ENCODE data around the gene APLP2. TPM values are rescaled to one million over a fixed set of nuclear protein-coding genes. Genes with fewer than 3 reads are reported as not detected.

APLP2 gene
- total and polyA plus RNA-seq, 2 experiments from 2014 or later: 481 to 485 TPM

DNA sequence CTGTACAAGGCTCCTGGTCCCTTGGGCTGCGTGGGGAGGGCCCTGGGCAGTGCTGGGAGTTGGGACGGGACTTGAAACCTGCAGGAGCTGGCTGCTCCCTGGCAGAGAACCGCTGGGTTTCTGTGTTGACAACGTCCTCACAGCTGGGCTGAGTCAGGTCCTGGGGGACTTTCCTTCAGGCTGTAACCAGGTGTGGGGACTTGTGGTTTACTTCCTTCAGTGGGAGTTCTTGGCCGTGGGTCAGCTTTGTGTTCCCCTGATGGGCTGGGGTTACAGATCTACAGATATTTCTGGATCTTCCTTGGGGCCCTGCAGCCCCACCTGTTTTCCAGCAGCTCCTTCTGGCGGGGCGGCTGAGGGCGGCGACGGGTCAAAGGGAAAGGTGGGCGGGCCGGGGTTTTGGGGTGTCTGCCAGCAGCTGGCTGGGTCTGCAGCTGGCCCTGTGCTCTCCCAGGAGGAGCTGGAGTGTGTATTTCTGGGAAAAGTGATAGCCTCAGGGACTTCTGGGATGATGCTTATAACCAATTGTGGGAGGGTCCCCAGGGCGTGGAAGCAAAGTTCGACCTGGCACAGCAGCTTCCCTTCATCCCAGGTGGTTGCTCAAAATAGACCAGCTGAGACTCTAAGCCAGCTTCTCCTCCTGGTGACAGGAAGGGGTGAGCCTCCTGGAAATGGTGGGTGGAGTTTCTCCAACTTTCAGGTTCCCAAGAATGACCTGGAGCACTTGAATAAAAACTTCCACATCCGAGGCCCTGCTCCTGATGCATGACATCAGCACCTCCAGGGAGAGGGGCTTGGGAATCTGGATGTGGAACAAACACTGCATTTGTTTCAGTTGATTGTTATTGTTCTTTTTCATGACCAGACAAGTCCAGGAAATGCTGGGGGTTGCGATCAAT is 109.0 kb downstream of the APLP2 start:
- H3K4me2 ChIP-seq: no peak overlapping the region
- peaks cover 37% of the 10 kb centered on the region for H3K4me1 ChIP-seq (ENCODE audit: insufficient read depth)
- H3K79me2 ChIP-seq: peaks cover 67% of the 10 kb centered on the region
- H3K27me3 ChIP-seq: no peaks in the 10 kb centered on the region
- peak overlapping the region; percentile 89 for H3K27ac ChIP-seq
- no peak overlapping the region for H2AFZ ChIP-seq
- DNase-seq (ENCODE audit: low spot score): no peak
- no peaks in the 10 kb centered on the region for H3K9me2 ChIP-seq (replicated peaks; ENCODE audit: insufficient read depth)
- no peak overlapping the region for H3K4me3 ChIP-seq
- no peaks in the 10 kb centered on the region for H3K36me3 ChIP-seq (replicated peaks; ENCODE audit: insufficient read depth, low read depth)
- no peaks in the 10 kb centered on the region for H4K20me1 ChIP-seq (ENCODE audit: insufficient read depth, poor library complexity, severe bottlenecking)
- 87% methylated on average over 15 of the region's 16 CpGs for WGBS (ENCODE audit: low lambda C conversion rate, missing lambda C conversion rate)
- TF ChIP-seq EZH2 (IDR thresholded peaks at IDR 0.05; ENCODE audit: borderline replicate concordance) (no peak), EZH2phosphoT487 (IDR thresholded peaks at IDR 0.05; ENCODE audit: low read depth, severe bottlenecking, unreplicated experiment) (no peak)
- TF ChIP-seq, protein P1, sequence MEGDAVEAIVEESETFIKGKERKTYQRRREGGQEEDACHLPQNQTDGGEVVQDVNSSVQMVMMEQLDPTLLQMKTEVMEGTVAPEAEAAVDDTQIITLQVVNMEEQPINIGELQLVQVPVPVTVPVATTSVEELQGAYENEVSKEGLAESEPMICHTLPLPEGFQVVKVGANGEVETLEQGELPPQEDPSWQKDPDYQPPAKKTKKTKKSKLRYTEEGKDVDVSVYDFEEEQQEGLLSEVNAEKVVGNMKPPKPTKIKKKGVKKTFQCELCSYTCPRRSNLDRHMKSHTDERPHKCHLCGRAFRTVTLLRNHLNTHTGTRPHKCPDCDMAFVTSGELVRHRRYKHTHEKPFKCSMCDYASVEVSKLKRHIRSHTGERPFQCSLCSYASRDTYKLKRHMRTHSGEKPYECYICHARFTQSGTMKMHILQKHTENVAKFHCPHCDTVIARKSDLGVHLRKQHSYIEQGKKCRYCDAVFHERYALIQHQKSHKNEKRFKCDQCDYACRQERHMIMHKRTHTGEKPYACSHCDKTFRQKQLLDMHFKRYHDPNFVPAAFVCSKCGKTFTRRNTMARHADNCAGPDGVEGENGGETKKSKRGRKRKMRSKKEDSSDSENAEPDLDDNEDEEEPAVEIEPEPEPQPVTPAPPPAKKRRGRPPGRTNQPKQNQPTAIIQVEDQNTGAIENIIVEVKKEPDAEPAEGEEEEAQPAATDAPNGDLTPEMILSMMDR (IDR thresholded peaks at IDR 0.05; ENCODE audit: poor library complexity): no peak
- no peaks in the 10 kb centered on the region for H3K9me3 ChIP-seq (ENCODE audit: low read depth)

DNA sequence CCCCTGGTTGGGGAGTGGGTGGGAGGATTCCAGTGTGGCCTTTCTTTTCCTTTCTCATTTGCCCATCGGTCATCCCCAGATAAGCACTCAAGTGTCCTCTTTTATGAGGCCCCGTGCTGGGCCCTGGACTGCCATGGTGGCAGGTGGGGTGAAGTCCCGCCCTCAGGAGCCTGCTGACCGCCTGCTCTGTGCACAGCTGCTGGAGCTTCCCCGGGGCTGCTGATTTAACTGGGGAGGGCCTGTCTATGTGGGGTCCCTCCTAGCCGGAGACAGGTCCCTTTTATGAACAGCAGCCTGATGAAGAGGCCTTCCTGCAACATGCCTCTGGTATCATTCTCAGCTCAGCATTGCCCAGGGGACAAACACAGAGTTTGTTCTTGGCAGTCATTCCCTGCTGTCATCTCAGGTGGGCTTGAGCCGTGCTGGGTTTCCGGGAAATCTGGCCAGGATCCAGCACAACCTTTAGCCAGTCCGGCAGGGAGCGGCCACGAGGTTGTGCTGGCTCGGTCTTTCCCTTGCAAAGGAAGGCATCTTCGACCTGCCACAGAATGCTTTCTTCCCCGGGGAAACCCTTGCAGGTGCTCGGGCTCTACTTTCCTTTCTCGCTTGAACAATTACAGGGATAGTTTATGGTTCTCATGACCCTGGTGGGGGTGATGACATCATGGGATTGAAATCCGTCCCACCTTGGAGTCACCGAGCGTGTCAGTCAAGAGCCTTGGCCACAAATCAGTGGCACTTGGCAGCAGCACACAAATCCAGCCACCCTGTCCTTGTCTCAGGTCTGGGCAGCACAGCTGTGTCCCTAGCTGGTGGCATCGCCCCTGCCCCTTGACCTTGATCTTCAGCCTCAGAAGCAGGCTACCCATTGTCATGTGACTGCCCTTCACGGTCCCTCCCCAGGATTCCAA is 110.0 kb downstream of the APLP2 start:
- WGBS (ENCODE audit: low lambda C conversion rate, missing lambda C conversion rate): 81% methylated on average over 21 of the region's 21 CpGs
- no peaks in the 10 kb centered on the region for H3K9me2 ChIP-seq (replicated peaks; ENCODE audit: insufficient read depth)
- H3K27me3 ChIP-seq: no peaks in the 10 kb centered on the region
- H3K4me2 ChIP-seq: peak overlapping the region; percentile 64
- peak overlapping the region; percentile 89 for H3K27ac ChIP-seq
- TF ChIP-seq EZH2 (IDR thresholded peaks at IDR 0.05; ENCODE audit: borderline replicate concordance): no peak
- no peak for TF ChIP-seq EZH2phosphoT487 (IDR thresholded peaks at IDR 0.05; ENCODE audit: low read depth, severe bottlenecking, unreplicated experiment)
- TF ChIP-seq, protein P1 (IDR thresholded peaks at IDR 0.05; ENCODE audit: poor library complexity): no peak
- peaks cover 37% of the 10 kb centered on the region for H3K4me1 ChIP-seq (ENCODE audit: insufficient read depth)
- no peaks in the 10 kb centered on the region for H3K9me3 ChIP-seq (ENCODE audit: low read depth)
- no peak overlapping the region for H2AFZ ChIP-seq
- H3K4me3 ChIP-seq: no peak overlapping the region
- peaks cover 67% of the 10 kb centered on the region for H3K79me2 ChIP-seq
- no peaks in the 10 kb centered on the region for H3K36me3 ChIP-seq (replicated peaks; ENCODE audit: insufficient read depth, low read depth)
- peak; percentile 63 for DNase-seq (ENCODE audit: low spot score)
- no peaks in the 10 kb centered on the region for H4K20me1 ChIP-seq (ENCODE audit: insufficient read depth, poor library complexity, severe bottlenecking)

DNA sequence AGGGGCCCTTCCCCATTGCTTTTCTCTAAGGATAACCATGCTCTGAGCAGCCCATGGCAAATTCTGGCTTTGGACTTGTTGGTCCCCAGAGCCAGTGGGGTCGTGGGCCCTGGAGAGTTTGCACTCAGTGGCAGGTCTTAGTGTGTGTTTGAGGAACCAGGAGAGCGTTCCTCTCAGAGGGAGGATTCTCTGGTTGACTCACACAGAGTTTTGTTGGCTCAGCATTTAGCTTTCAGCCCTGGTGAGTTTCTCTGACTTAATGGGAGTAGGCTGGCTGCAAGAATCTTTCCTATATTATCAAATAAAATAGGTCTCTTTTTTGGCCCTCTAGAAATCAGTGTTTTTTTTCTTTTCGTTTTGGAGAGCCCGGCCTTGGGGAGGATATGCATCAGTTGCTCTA is 110.8 kb downstream of the APLP2 start:
- Histone ChIP-seq H3K79me2 (peaks cover 67% of the 10 kb centered on the region), H3K9me2 (replicated peaks; ENCODE audit: insufficient read depth) (no peaks in the 10 kb centered on the region), H3K4me3 (no peak overlapping the region), H3K4me1 (ENCODE audit: insufficient read depth) (peaks cover 37% of the 10 kb centered on the region), H3K27ac (peak overlapping the region; percentile 89), H3K4me2 (peak overlapping the region; percentile 64), H2AFZ (no peak overlapping the region), H3K27me3 (no peaks in the 10 kb centered on the region), H3K36me3 (replicated peaks; ENCODE audit: insufficient read depth, low read depth) (no peaks in the 10 kb centered on the region), H4K20me1 (ENCODE audit: insufficient read depth, poor library complexity, severe bottlenecking) (no peaks in the 10 kb centered on the region), H3K9me3 (ENCODE audit: low read depth) (no peaks in the 10 kb centered on the region)
- TF ChIP-seq EZH2 (IDR thresholded peaks at IDR 0.05; ENCODE audit: borderline replicate concordance): no peak
- TF ChIP-seq, protein P1 (IDR thresholded peaks at IDR 0.05; ENCODE audit: poor library complexity): no peak
- no peak for TF ChIP-seq EZH2phosphoT487 (IDR thresholded peaks at IDR 0.05; ENCODE audit: low read depth, severe bottlenecking, unreplicated experiment)
- peak; percentile 70 for DNase-seq (ENCODE audit: low spot score)
- WGBS (ENCODE audit: low lambda C conversion rate, missing lambda C conversion rate): 50% methylated on average over 4 of the region's 4 CpGs

Measured in hepatocyte (in vitro differentiated cells).